Natural killer cell (primary cell): ENCODE data around the gene NRAP. TPM values are rescaled to one million over a fixed set of nuclear protein-coding genes. Genes with fewer than 3 reads are reported as not detected.

Experiments
- ATAC-seq, 3 donors: fragments of 150-1000 bp in 2 of 3; fragments of 200-7000 bp in 1 of 3; cut with Tn5 transposase; 1 replicate in 1 of 3; 2 replicates in 2 of 3; pipeline ENCODE4 v1.10.0; 2021; ENCODE audit warnings: mild to moderate bottlenecking in 2 of 3, moderate library complexity in 2 of 3
- DNase-seq, 2 donors: peaks; one replicate each; pipeline versions ENCODE4 v3.0.0 to v3.0.0-alpha.2; 2013 to 2021; ENCODE audit warnings: mixed read lengths in 1 of 2
- H3K27ac ChIP-seq: one replicate; pipeline ENCODE4 v1.5.1; 2013; ENCODE audit warnings: mild to moderate bottlenecking, low read length
- H3K27me3 ChIP-seq: one replicate; pipeline ENCODE4 v1.6.1; 2013; ENCODE audit warnings: low read length; ENCODE audit not compliant: control insufficient read depth, insufficient read depth
- H3K36me3 ChIP-seq: one replicate; pipeline ENCODE4 v1.6.1; 2013; ENCODE audit warnings: low read length; ENCODE audit not compliant: control insufficient read depth, insufficient read depth
- H3K4me1 ChIP-seq: one replicate; pipeline ENCODE4 v1.6.1; 2013; ENCODE audit warnings: low read length; ENCODE audit not compliant: control insufficient read depth, insufficient read depth
- H3K4me3 ChIP-seq: one replicate; pipeline ENCODE4 v1.5.1; 2013; ENCODE audit warnings: low read length
- H3K9me3 ChIP-seq: one replicate; pipeline ENCODE4 v1.6.1; 2013; ENCODE audit warnings: low read length; ENCODE audit not compliant: control insufficient read depth, insufficient read depth
- H3K27ac Mint-ChIP-seq, 2 donors: one replicate each; pipeline ENCODE4 v1.8.0; 2022; ENCODE audit warnings: mild to moderate bottlenecking in 2 of 2, mixed read lengths in 2 of 2, moderate library complexity in 1 of 2
- H3K27me3 Mint-ChIP-seq, 2 donors: one replicate each; pipeline ENCODE4 v1.8.0; 2022; ENCODE audit warnings: low read depth in 2 of 2, mixed read lengths in 2 of 2
- H3K36me3 Mint-ChIP-seq: one replicate; pipeline ENCODE4 v1.8.0; 2022; ENCODE audit warnings: mixed read lengths
- H3K4me1 Mint-ChIP-seq, 2 donors: one replicate each; pipeline ENCODE4 v1.8.0; 2022; ENCODE audit warnings: mixed read lengths in 2 of 2
- H3K4me3 Mint-ChIP-seq: one replicate; pipeline ENCODE4 v1.8.0; 2022; ENCODE audit warnings: mild to moderate bottlenecking, moderate library complexity, mixed read lengths
- H3K9me3 Mint-ChIP-seq, 2 donors: one replicate each; pipeline ENCODE4 v1.8.0; 2022; ENCODE audit warnings: mixed read lengths in 2 of 2
- WGBS: methylation state at CpG from one replicate; pipeline ENCODE4 v1.1.7; 2013; ENCODE audit warnings: missing lambda C conversion rate; ENCODE audit not compliant: insufficient coverage; 5-methylcytosine and 5-hydroxymethylcytosine counted together
- intact Hi-C: fragments of 100-400 bp; cut with micrococcal nuclease; formaldehyde crosslinking; loops from one replicate; pipeline ENCODE4 v1.14.2; 2022
- total RNA-seq, 4 donors: library from RNA; stranded (reverse); fragments of 120-200 nt in 1 of 4; gene quantifications; one replicate each; pipeline versions ENCODE4 v1.2.3 to v1.2.4, GENCODE V29; 2013 to 2022
- TF ChIP-seq, protein P1 (sequence below): fragments of 200-600 bp; IDR thresholded peaks from one replicate; pipeline ENCODE4 v1.8.0; 2022; ENCODE audit warnings: antibody characterized with exemption

The NRAP gene
- total RNA-seq, 3 donors from 2014 or later (not counting 1 experiment from before 2014, with no cell fraction given) = not detected

- Mint-ChIP-seq H3K27ac (no peak overlapping the region), H3K27me3 (peaks cover 0 to 2% of the 10 kb centered on the region in 2 donors), H3K9me3 (no peaks in the 10 kb centered on the region), H3K36me3 (no peaks in the 10 kb centered on the region), H3K4me3 (no peak overlapping the region), H3K4me1 (no peaks in the 10 kb centered on the region)
- intact Hi-C loops = no loop called here
- H3K4me1 ChIP-seq = no peaks in the 10 kb centered on the region
- no peaks in the 10 kb centered on the region for H3K9me3 ChIP-seq
- TF ChIP-seq, protein P1, sequence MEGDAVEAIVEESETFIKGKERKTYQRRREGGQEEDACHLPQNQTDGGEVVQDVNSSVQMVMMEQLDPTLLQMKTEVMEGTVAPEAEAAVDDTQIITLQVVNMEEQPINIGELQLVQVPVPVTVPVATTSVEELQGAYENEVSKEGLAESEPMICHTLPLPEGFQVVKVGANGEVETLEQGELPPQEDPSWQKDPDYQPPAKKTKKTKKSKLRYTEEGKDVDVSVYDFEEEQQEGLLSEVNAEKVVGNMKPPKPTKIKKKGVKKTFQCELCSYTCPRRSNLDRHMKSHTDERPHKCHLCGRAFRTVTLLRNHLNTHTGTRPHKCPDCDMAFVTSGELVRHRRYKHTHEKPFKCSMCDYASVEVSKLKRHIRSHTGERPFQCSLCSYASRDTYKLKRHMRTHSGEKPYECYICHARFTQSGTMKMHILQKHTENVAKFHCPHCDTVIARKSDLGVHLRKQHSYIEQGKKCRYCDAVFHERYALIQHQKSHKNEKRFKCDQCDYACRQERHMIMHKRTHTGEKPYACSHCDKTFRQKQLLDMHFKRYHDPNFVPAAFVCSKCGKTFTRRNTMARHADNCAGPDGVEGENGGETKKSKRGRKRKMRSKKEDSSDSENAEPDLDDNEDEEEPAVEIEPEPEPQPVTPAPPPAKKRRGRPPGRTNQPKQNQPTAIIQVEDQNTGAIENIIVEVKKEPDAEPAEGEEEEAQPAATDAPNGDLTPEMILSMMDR = no peak
- H3K27me3 ChIP-seq = no peaks in the 10 kb centered on the region
- ATAC-seq (no peak), DNase-seq (no peak)
- no peak overlapping the region for H3K27ac ChIP-seq
- no peak overlapping the region for H3K4me3 ChIP-seq
- H3K36me3 ChIP-seq = no peaks in the 10 kb centered on the region
- WGBS = 91% methylated on average over 1 of the region's 3 CpGs
These were observed 63.3 kb downstream of the NRAP start for GRCh38 chr10:113600569-113600968.

GRCh38 chr10:113594652-113595051 lies 69.2 kb downstream of the NRAP start:
- TF ChIP-seq, protein P1 = no peak
- intact Hi-C loops = no loop called here
- Mint-ChIP-seq H3K4me3 (no peak overlapping the region), H3K9me3 (no peaks in the 10 kb centered on the region), H3K4me1 (no peaks in the 10 kb centered on the region), H3K27ac (no peak overlapping the region), H3K27me3 (peaks cover 3 to 7% of the 10 kb centered on the region in 2 donors), H3K36me3 (no peaks in the 10 kb centered on the region)
- Histone ChIP-seq H3K27me3 (no peaks in the 10 kb centered on the region), H3K36me3 (no peaks in the 10 kb centered on the region), H3K9me3 (no peaks in the 10 kb centered on the region), H3K4me1 (no peaks in the 10 kb centered on the region), H3K27ac (no peak overlapping the region), H3K4me3 (no peak overlapping the region)
- no peak for ATAC-seq
- WGBS = 92% methylated on average over 13 of the region's 13 CpGs
- DNase-seq = no peak

DNA sequence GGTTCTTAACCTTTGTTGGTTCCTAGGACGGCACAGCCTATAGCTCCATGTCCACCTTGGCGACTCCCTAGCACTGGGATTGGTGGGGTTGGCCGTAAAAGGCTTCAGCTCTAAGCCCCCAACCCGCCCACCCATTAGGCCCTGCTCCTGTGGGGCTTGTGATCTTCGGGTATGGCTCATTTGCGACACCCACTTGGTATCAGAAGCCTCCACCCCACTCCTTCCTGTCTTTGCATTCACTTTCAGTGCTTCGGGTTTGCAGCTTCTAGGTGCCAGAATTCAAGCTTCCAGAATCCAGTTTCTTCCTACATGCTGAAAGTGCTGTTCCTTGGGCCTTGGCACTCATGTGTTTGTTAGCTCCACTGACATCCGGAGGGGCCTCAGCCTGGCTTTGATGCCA lies 71.5 kb downstream of the NRAP start:
- no peaks in the 10 kb centered on the region for H3K4me1 ChIP-seq
- TF ChIP-seq, protein P1 = no peak
- H3K27ac ChIP-seq = no peak overlapping the region
- no peaks in the 10 kb centered on the region for H3K36me3 ChIP-seq
- Mint-ChIP-seq H3K27ac (no peak overlapping the region), H3K4me3 (no peak overlapping the region), H3K27me3 (peaks cover 3 to 7% of the 10 kb centered on the region in 2 donors), H3K36me3 (no peaks in the 10 kb centered on the region), H3K9me3 (no peaks in the 10 kb centered on the region), H3K4me1 (no peaks in the 10 kb centered on the region)
- 74% methylated on average over 7 of the region's 8 CpGs for WGBS
- DNase-seq = no peak
- H3K9me3 ChIP-seq = no peaks in the 10 kb centered on the region
- H3K27me3 ChIP-seq = no peaks in the 10 kb centered on the region
- no peak for ATAC-seq
- intact Hi-C loops = no loop called here
- H3K4me3 ChIP-seq = no peak overlapping the region

DNA sequence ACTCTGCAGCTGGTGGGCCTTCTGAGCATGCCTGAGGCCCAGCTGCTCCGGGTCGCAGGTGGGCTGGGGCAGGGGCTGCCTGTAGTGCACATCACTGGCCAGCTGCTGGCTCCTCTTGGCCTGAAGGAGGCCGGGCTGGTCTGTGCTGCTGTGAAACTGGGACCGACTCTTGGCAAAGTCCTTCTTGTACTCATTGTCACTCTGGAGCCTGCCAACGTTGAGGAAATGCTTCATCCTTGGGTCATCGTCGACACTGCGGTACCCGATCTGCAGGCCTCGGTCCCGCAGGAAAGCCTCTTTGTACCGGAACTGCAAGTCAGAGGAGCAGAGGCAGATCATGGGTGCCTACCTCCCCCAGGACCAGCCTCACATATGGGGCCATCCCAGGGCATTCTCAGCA lies 73.3 kb downstream of the NRAP start:
- H3K27ac ChIP-seq = no peak overlapping the region
- H3K36me3 ChIP-seq = no peaks in the 10 kb centered on the region
- no peak overlapping the region for H3K4me3 ChIP-seq
- no peaks in the 10 kb centered on the region for H3K9me3 Mint-ChIP-seq
- H3K27ac Mint-ChIP-seq = no peak overlapping the region
- DNase-seq (no peak), ATAC-seq (no peak)
- H3K27me3 Mint-ChIP-seq = peaks cover 3 to 7% of the 10 kb centered on the region in 2 donors
- intact Hi-C loops = no loop called here
- H3K36me3 Mint-ChIP-seq = no peaks in the 10 kb centered on the region
- no peaks in the 10 kb centered on the region for H3K4me1 ChIP-seq
- no peaks in the 10 kb centered on the region for H3K27me3 ChIP-seq
- no peak overlapping the region for H3K4me3 Mint-ChIP-seq
- WGBS = 88% methylated on average over 12 of the region's 12 CpGs
- no peaks in the 10 kb centered on the region for H3K4me1 Mint-ChIP-seq
- TF ChIP-seq, protein P1 = no peak
- no peaks in the 10 kb centered on the region for H3K9me3 ChIP-seq
